HG03457 (cell line): ENCODE measurements around the gene PPP6R3.

Experiments used
- ATAC-seq: cut with Tn5 transposase; IDR thresholded peaks from one replicate; pipeline ENCODE4 v1.9.1; 2021; ENCODE audit warnings: moderate number of reproducible peaks; ENCODE audit not compliant: unreplicated experiment

Gene PPP6R3

GRCh38 chr11:68641880-68642279, 181.3 kb downstream of the PPP6R3 start:
- no peak for ATAC-seq

- no peak for ATAC-seq
These were observed 183.0 kb downstream of the PPP6R3 start for GRCh38 chr11:68643585-68643984.

GRCh38 chr11:68646832-68647231, 186.3 kb downstream of the PPP6R3 start:
- ATAC-seq = no peak

GRCh38 chr11:68649851-68650555, 189.5 kb downstream of the PPP6R3 start:
- no peak for ATAC-seq

GRCh38 chr11:68650801-68651200, 190.2 kb downstream of the PPP6R3 start:
- ATAC-seq = no peak

- ATAC-seq = no peak
These were observed 190.8 kb downstream of the PPP6R3 start for GRCh38 chr11:68651208-68651984.

- no peak for ATAC-seq
These were observed 191.6 kb downstream of the PPP6R3 start for GRCh38 chr11:68651985-68652682.

GRCh38 chr11:68652683-68653156, 192.2 kb downstream of the PPP6R3 start:
- ATAC-seq = no peak

GRCh38 chr11:68653486-68654430, 193.2 kb downstream of the PPP6R3 start:
- no peak for ATAC-seq

- ATAC-seq = no peak
These were observed 194.4 kb downstream of the PPP6R3 start for GRCh38 chr11:68654978-68655377.

GRCh38 chr11:68655406-68655805, 194.9 kb downstream of the PPP6R3 start:
- no peak for ATAC-seq

GRCh38 chr11:68655806-68656205, 195.3 kb downstream of the PPP6R3 start:
- no peak for ATAC-seq

GRCh38 chr11:68657021-68657780, 196.6 kb downstream of the PPP6R3 start:
- no peak for ATAC-seq

GRCh38 chr11:68658097-68658496, 197.5 kb downstream of the PPP6R3 start:
- no peak for ATAC-seq

GRCh38 chr11:68658661-68659060, 198.1 kb downstream of the PPP6R3 start:
- ATAC-seq = no peak

GRCh38 chr11:68659158-68659921, 198.8 kb downstream of the PPP6R3 start:
- no peak for ATAC-seq

GRCh38 chr11:68660066-68660810, 199.7 kb downstream of the PPP6R3 start:
- no peak for ATAC-seq

- no peak for ATAC-seq
These were observed 200.5 kb downstream of the PPP6R3 start for GRCh38 chr11:68661014-68661413.
